IMR-90 (cell line): ENCODE results near the gene ADCY4. TPM values are rescaled to one million over a fixed set of nuclear protein-coding genes. Genes with fewer than 3 reads are reported as not detected.

Experiments used
- ATAC-seq: fragments of 200-7000 bp; cut with Tn5 transposase; 2 replicates; pipeline ENCODE4 v1.9.1; 2020; ENCODE audit warnings: low read depth, mild to moderate bottlenecking, moderate library complexity
- BruUV-seq: library from RNA; stranded (reverse); fragments of 400-500 nt; replicated peaks from 2 replicates; lab custom pipeline; 2021; lab: Mats Ljungman, UMichigan
- CTCF ChIA-PET: fragments of 300-600 bp; formaldehyde crosslinking; extraction: SDS; loops from one replicate; lab custom pipeline; 2021; ENCODE audit warnings: antibody characterized with exemption; lab: Yijun Ruan, JAX
- POLR2A ChIA-PET: fragments of 300-600 bp; sonication (Branson Sonifier 250); formaldehyde crosslinking; loops from one replicate; lab custom pipeline; 2022; ENCODE audit warnings: antibody characterized with exemption; ENCODE audit not compliant: unreplicated experiment; lab: Charles Lee
- DNase-seq: peaks from one replicate; pipeline ENCODE4 v3.0.0; 2013
- H2AFZ ChIP-seq: replicated peaks from 2 replicates; pipeline ENCODE3; 2013; ENCODE audit warnings: low read length, mild to moderate bottlenecking; ENCODE audit not compliant: poor library complexity
- H2AK5ac ChIP-seq: 2 replicates; pipeline ENCODE4 v1.6.1; 2013; ENCODE audit warnings: low read depth, low read length, inconsistent platforms
- H2AK9ac ChIP-seq: replicated peaks from 2 replicates; pipeline ENCODE3; 2013; ENCODE audit warnings: mild to moderate bottlenecking, low read depth, low read length, moderate library complexity; ENCODE audit not compliant: poor library complexity
- H2BK120ac ChIP-seq: 2 replicates; pipeline ENCODE4 v1.6.1; 2013; ENCODE audit warnings: low read depth, low read length, inconsistent platforms
- H2BK15ac ChIP-seq: 3 replicates; pipeline ENCODE4 v1.6.1; 2013; ENCODE audit warnings: low read depth, low read length, inconsistent platforms
- H2BK20ac ChIP-seq: 2 replicates; pipeline ENCODE4 v1.6.1; 2013; ENCODE audit warnings: low read depth, mild to moderate bottlenecking, inconsistent platforms, low read length, moderate library complexity
- H2BK5ac ChIP-seq: 2 replicates; pipeline ENCODE4 v1.6.1; 2013; ENCODE audit warnings: mild to moderate bottlenecking, low read depth, low read length, inconsistent platforms; ENCODE audit not compliant: poor library complexity, severe bottlenecking
- H3K14ac ChIP-seq: replicated peaks from 2 replicates; pipeline ENCODE4 v1.6.1; 2013; ENCODE audit warnings: low read depth, low read length, inconsistent platforms
- H3K18ac ChIP-seq: 2 replicates; pipeline ENCODE4 v1.6.1; 2013; ENCODE audit warnings: low read depth, low read length, control low read depth
- H3K23ac ChIP-seq: 2 replicates; pipeline ENCODE4 v1.6.1; 2013; ENCODE audit warnings: low read depth, low read length, inconsistent platforms
- H3K27ac ChIP-seq: 2 replicates; pipeline ENCODE4 v1.5.1; 2013; ENCODE audit warnings: mild to moderate bottlenecking, control low read depth, low read length; ENCODE audit not compliant: insufficient read depth
- H3K27me3 ChIP-seq: 2 replicates; pipeline ENCODE4 v1.6.1; 2013; ENCODE audit warnings: low read length; ENCODE audit not compliant: control insufficient read depth, insufficient read depth
- H3K36me3 ChIP-seq: 2 replicates; pipeline ENCODE4 v1.6.1; 2013; ENCODE audit warnings: low read length, mixed read lengths; ENCODE audit not compliant: control insufficient read depth, insufficient read depth
- H3K4ac ChIP-seq: 2 replicates; pipeline ENCODE4 v1.6.1; 2013; ENCODE audit warnings: low read depth, low read length, inconsistent platforms
- H3K4me1 ChIP-seq: 2 replicates; pipeline ENCODE4 v1.6.1; 2013; ENCODE audit warnings: low read length, mixed read lengths; ENCODE audit not compliant: control insufficient read depth, insufficient read depth
- H3K4me2 ChIP-seq: 2 replicates; pipeline ENCODE4 v1.6.1; 2013; ENCODE audit warnings: low read depth, mild to moderate bottlenecking, control low read depth, low read length, moderate library complexity
- H3K4me3 ChIP-seq: 2 replicates; pipeline ENCODE4 v1.5.1; 2013; ENCODE audit warnings: low read depth, mild to moderate bottlenecking, control low read depth, low read length, moderate library complexity; ENCODE audit not compliant: insufficient read depth
- H3K56ac ChIP-seq: 2 replicates; pipeline ENCODE4 v1.6.1; 2013; ENCODE audit warnings: low read length, inconsistent platforms; ENCODE audit not compliant: insufficient read depth; ENCODE audit errors: extremely low read depth
- H3K79me1 ChIP-seq, 2 experiments: 2 replicates each; pipeline ENCODE4 v1.6.1; 2013; ENCODE audit warnings: low read length in 2 of 2, inconsistent platforms in 1 of 2, low read depth in 1 of 2
- H3K9ac ChIP-seq: 2 replicates; pipeline ENCODE4 v1.6.1; 2013; ENCODE audit warnings: low read depth, low read length, control low read depth
- H3K9me1 ChIP-seq: 2 replicates; pipeline ENCODE4 v1.6.1; 2013; ENCODE audit warnings: low read length, inconsistent platforms; ENCODE audit not compliant: insufficient read depth
- H3K9me3 ChIP-seq: 2 replicates; pipeline ENCODE4 v1.6.1; 2013; ENCODE audit warnings: low read length; ENCODE audit not compliant: control insufficient read depth, insufficient read depth
- H4K20me1 ChIP-seq: 2 replicates; pipeline ENCODE4 v1.6.1; 2013; ENCODE audit warnings: low read length, inconsistent platforms; ENCODE audit not compliant: insufficient read depth
- H4K5ac ChIP-seq: 2 replicates; pipeline ENCODE4 v1.6.1; 2013; ENCODE audit warnings: mild to moderate bottlenecking, low read depth, low read length, control low read depth
- H4K8ac ChIP-seq, 2 experiments: 2 replicates each; pipeline ENCODE4 v1.6.1; 2013; ENCODE audit warnings: low read depth in 2 of 2, low read length in 2 of 2, control low read depth in 1 of 2, inconsistent platforms in 1 of 2
- H4K91ac ChIP-seq: 2 replicates; pipeline ENCODE4 v1.6.1; 2013; ENCODE audit warnings: low read depth, low read length, inconsistent platforms; ENCODE audit not compliant: insufficient read depth
- BHLHE40 ChIP-seq: fragments of 150-350 bp; IDR thresholded peaks from 2 replicates; pipeline ENCODE4 v1.6.1; 2016; ENCODE audit warnings: mild to moderate bottlenecking, low read depth, low read length
- CHD1 ChIP-seq: IDR thresholded peaks from 2 replicates; pipeline ENCODE4 v1.6.1; 2012; ENCODE audit warnings: low read depth, low read length, improper control_type of control experiment
- CTCF ChIP-seq: conservative IDR thresholded peaks from 2 replicates; pipeline ENCODE4 v1.5.1; 2012; ENCODE audit warnings: mild to moderate bottlenecking, low read depth, low read length, improper control_type of control experiment
- ELK1 ChIP-seq: fragments of 150-350 bp; IDR thresholded peaks from 2 replicates; pipeline ENCODE4 v1.6.1; 2016; ENCODE audit warnings: low read depth, mild to moderate bottlenecking, low read length, moderate library complexity, borderline replicate concordance
- MAFK ChIP-seq: IDR thresholded peaks from 2 replicates; pipeline ENCODE4 v1.6.1; 2012; ENCODE audit warnings: low read depth, low read length, improper control_type of control experiment
- MXI1 ChIP-seq: IDR thresholded peaks from 2 replicates; pipeline ENCODE4 v1.6.1; 2012; ENCODE audit warnings: low read depth, mild to moderate bottlenecking, low read length, moderate library complexity, borderline replicate concordance
- NFE2L2 ChIP-seq: fragments of 150-350 bp; IDR thresholded peaks from 2 replicates; pipeline ENCODE4 v1.6.1; 2016; ENCODE audit warnings: low read depth, mild to moderate bottlenecking, low read length
- POLR2A ChIP-seq: IDR thresholded peaks from 2 replicates; pipeline ENCODE4 v1.6.1; 2012; ENCODE audit warnings: mild to moderate bottlenecking, low read depth, low read length
- RFX5 ChIP-seq: IDR thresholded peaks from 2 replicates; pipeline ENCODE4 v1.8.0; 2012; ENCODE audit warnings: low read depth, mild to moderate bottlenecking, low read length, moderate library complexity
- WGBS, 2 experiments: methylation state at CpG; one replicate each; pipeline versions ENCODE4 v1.1.5 to v1.1.7; 2013; ENCODE audit warnings: missing lambda C conversion rate in 2 of 2; ENCODE audit not compliant: insufficient read length in 1 of 2; ENCODE audit errors: extremely low coverage in 2 of 2; 5-methylcytosine and 5-hydroxymethylcytosine counted together
- dilution Hi-C: fragments of 300-500 bp; cut with HindIII; formaldehyde crosslinking; loops from one replicate; pipeline ENCODE4 v1.14.3; 2018; ENCODE audit warnings: low sequenced_read_pairs; ENCODE audit not compliant: unreplicated experiment
- in situ Hi-C: fragments of 300-500 bp; cut with MboI; formaldehyde crosslinking; loops from 3 replicates; pipeline ENCODE4 v1.14.3; 2019; ENCODE audit warnings: low sequenced_read_pairs, inconsistent platforms, mixed read lengths
- intact Hi-C: fragments of 100-400 bp; cut with micrococcal nuclease; formaldehyde crosslinking; loops from 2 replicates; pipeline ENCODE4 v1.10.0; 2022
- polyA plus RNA-seq, 3 experiments: library from polyadenylated mRNA; depleted of rRNA; stranded (reverse); fragments of >200 nt; gene quantifications; 2 replicates each; pipeline ENCODE4 v1.2.3, GENCODE V29; 2012; ENCODE audit warnings: low replicate concordance in 1 of 3
- total RNA-seq: library from RNA; depleted of rRNA; stranded (reverse); fragments of >200 nt; gene quantifications from 2 replicates; pipeline ENCODE4 v1.2.3, GENCODE V29; 2012

ADCY4 gene
- total and polyA plus RNA-seq, 2 of the 4 experiments (the other 2 are of a cell fraction) = not detected

GRCh38 chr14:24369907-24370687, 35.2 kb upstream of the ADCY4 start:
- Histone ChIP-seq H3K56ac (no peak overlapping the region), H3K4me2 (no peak overlapping the region; the same call in 1 of the 2 replicates), H3K27ac (no peak overlapping the region), H3K4me3 (no peak overlapping the region), H3K4me1 (peaks cover 10% of the 10 kb centered on the region), H2AK9ac (no peak overlapping the region), H2BK5ac (no peak overlapping the region), H4K91ac (no peak overlapping the region), H3K18ac (no peak overlapping the region), H4K20me1 (peaks cover 4% of the 10 kb centered on the region), H2BK15ac (no peak overlapping the region), H4K8ac (no peak overlapping the region), H3K23ac (no peak overlapping the region), H3K9me3 (no peaks in the 10 kb centered on the region), H4K5ac (no peak overlapping the region), H3K36me3 (peaks cover 43% of the 10 kb centered on the region), H2AFZ (no peak overlapping the region), H2AK5ac (no peak overlapping the region), H3K79me1 (peaks cover 6 to 28% of the 10 kb centered on the region in 2 experiments; a peak in 3 of 4 replicates), H3K14ac (no peak overlapping the region), H2BK120ac (no peak overlapping the region), H3K9me1 (peaks cover 9% of the 10 kb centered on the region), H3K4ac (no peak overlapping the region), H3K9ac (no peak overlapping the region), H2BK20ac (no peak overlapping the region), H3K27me3 (no peaks in the 10 kb centered on the region)
- in situ Hi-C loops (loop anchor here (10.0 kb wide), 1 partner anchor 65 kb away; no protein-coding TSS in a partner anchor), dilution Hi-C loops (no loop called here), intact Hi-C loops (no loop called here)
- TF ChIP-seq POLR2A (no peak), RFX5 (no peak), MXI1 (no peak), MAFK (no peak), NFE2L2 (no peak), CHD1 (no peak), CTCF (no peak), BHLHE40 (no peak), ELK1 (no peak)
- WGBS, 2 experiments = 95% methylated on average over 8 of the region's 32 CpGs; no CpG with 5 or more reads in 1 of the 2 experiments
- DNase-seq (no peak), ATAC-seq (no peak)
- CTCF ChIA-PET = interaction anchor here (1.1 to 1.3 kb wide), 2 partner anchors 48 to 67 kb away, joined by 3 to 4 read pairs; no protein-coding TSS in a partner anchor
- BruUV-seq = no TSS peak
- POLR2A ChIA-PET = no interaction called here
